Activated naive CD4-positive, alpha-beta T cell treated with anti-CD3 and anti-CD28 coated beads, Interleukin-2, amount 50 U/mL, for 72 hours (primary cell): ENCODE measurements around the gene CRYGN. TPM values are rescaled to one million over a fixed set of nuclear protein-coding genes. Genes with fewer than 3 reads are reported as not detected.

Source experiments
- ATAC-seq, 2 donors: fragments of 150-1000 bp; cut with Tn5 transposase; 2 replicates each; pipeline ENCODE4 v1.10.0; 2021; ENCODE audit warnings: mild to moderate bottlenecking in 2 of 2, moderate library complexity in 2 of 2
- DNase-seq, 2 donors: peaks; one replicate each; pipeline ENCODE4 v3.0.0; 2021 to 2022; ENCODE audit warnings: low spot score in 2 of 2
- H3K27ac Mint-ChIP-seq, 2 donors: one replicate each; pipeline ENCODE4 v1.8.0; 2022; ENCODE audit warnings: mild to moderate bottlenecking in 2 of 2, mixed read lengths in 2 of 2
- H3K36me3 Mint-ChIP-seq, 2 donors: one replicate each; pipeline ENCODE4 v1.8.0; 2022; ENCODE audit warnings: mixed read lengths in 2 of 2
- H3K9me3 Mint-ChIP-seq, 2 donors: one replicate each; pipeline ENCODE4 v1.8.0; 2022; ENCODE audit warnings: mixed read lengths in 2 of 2
- total RNA-seq, 2 donors: library from RNA; stranded (reverse); gene quantifications; one replicate each; pipeline ENCODE4 v1.2.3, GENCODE V29; 2022

CRYGN gene, protein sequence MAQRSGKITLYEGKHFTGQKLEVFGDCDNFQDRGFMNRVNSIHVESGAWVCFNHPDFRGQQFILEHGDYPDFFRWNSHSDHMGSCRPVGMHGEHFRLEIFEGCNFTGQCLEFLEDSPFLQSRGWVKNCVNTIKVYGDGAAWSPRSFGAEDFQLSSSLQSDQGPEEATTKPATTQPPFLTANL
- under 1 TPM in 1 of 2 donors, not detected in 1; 0.61 TPM for total RNA-seq

- DNase-seq (no peak), ATAC-seq (peak; percentile 13 to 36)
- peak within 1 kb of the TSS in 1 of 2 donors; percentile 82 for H3K27ac Mint-ChIP-seq
- no peaks in the 10 kb centered on the region for H3K36me3 Mint-ChIP-seq
- H3K9me3 Mint-ChIP-seq: no peaks in the 10 kb centered on the region
These were observed at the start of gene CRYGN for GRCh38 chr7:151439855-151440798. TSS of gene CRYGN (minus strand) at chr7:151440141. CDS start at chr7:151439917, 224 bp downstream.

- Mint-ChIP-seq H3K9me3 (no peaks in the 10 kb centered on the region), H3K36me3 (peaks cover 17 to 23% of the 10 kb centered on the region in 2 donors), H3K27ac (no peak overlapping the region)
- DNase-seq (no peak), ATAC-seq (no peak)
These were observed 49.6 kb upstream of the CRYGN start for GRCh38 chr7:151489498-151489897.

DNA sequence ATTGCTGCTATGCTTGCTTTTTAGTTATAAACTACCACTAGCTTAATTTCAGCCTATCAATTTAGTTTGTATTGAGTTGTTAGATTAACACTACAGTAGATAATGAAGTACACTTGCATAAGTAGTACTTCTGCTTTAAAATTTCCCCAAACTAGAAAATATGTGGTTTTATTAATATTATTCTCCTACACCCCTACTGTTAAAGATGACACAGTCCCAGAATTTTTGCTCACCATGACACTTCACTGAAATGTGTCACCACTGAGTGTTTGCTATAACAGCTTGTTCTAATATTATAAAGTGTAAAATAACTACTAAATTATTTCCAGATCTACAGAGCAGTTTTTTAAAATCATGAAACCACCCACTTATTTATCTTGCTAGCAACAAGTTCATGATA lies 48.2 kb upstream of the CRYGN start:
- H3K9me3 Mint-ChIP-seq: no peaks in the 10 kb centered on the region
- peaks cover 17 to 27% of the 10 kb centered on the region in 2 donors for H3K36me3 Mint-ChIP-seq
- no peak overlapping the region for H3K27ac Mint-ChIP-seq

GRCh38 chr7:151487228-151487627 lies 47.3 kb upstream of the CRYGN start:
- Mint-ChIP-seq H3K36me3 (peaks cover 22 to 35% of the 10 kb centered on the region in 2 donors), H3K27ac (peak overlapping the region in 1 of 2 donors; percentile 61), H3K9me3 (no peaks in the 10 kb centered on the region)
- no peak for ATAC-seq
- no peak for DNase-seq

More for the DNA sequence above, 48.2 kb upstream of the CRYGN start:
- DNase-seq (no peak), ATAC-seq (no peak)

DNA sequence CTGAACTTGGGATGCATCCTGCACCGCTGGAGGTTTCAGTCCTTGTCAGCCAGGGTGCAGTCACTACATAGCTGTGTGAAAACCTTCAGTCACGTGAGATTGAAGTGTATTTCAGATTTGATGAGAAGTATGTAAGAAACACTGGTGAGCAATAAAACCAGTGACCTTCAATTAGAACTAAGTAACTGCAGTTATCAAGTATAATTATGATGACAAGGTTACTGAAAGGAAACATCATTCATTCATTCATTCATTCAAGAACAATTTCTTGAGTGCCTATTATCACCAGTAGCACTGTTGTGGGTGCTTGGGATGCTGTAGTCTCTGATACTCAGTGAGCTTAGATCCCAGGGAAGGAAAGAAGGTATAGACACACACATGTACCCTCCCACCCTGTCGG lies 46.1 kb upstream of the CRYGN start:
- ATAC-seq (no peak), DNase-seq (no peak)
- Mint-ChIP-seq H3K27ac (no peak overlapping the region), H3K36me3 (peaks cover 22 to 46% of the 10 kb centered on the region in 2 donors), H3K9me3 (no peaks in the 10 kb centered on the region)

DNA sequence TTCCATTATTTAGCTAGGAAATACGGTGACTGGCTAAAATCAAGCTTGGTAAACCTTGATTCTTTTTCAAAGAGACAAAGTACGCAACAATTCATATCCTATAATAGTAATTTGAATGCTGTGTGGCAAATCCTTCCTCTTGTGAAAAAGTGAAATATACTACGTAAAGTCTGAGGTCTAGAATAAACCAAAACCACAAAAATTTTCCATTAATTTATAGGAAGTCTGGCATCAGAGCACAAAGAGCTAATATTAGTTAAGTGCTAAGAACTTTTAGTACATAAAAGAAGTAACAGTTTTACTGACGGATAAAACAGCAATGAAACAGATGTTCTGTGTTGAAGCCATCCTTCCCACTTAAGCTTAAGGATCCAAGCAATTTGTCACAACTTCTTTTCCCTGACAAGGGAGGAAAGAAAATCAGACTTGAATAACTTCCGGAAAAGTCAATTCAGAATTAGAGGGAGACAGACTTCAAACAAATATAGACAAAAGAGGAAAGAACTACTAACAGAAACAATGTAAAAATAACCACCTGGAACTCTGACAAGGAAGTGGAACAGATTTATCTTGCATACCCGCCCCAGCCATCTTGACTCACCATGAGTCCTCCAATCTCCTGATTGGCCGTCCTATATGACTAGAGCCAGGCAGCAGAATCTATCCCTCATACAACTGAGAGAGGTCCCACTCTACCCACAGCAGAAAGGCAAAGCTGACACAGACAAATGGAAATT lies 45.2 kb upstream of the CRYGN start:
- Mint-ChIP-seq H3K36me3 (peaks cover 22 to 42% of the 10 kb centered on the region in 2 donors), H3K9me3 (no peaks in the 10 kb centered on the region), H3K27ac (peak overlapping the region; percentile 52)
- no peak for DNase-seq
- ATAC-seq: peak; percentile 70 to 91

DNA sequence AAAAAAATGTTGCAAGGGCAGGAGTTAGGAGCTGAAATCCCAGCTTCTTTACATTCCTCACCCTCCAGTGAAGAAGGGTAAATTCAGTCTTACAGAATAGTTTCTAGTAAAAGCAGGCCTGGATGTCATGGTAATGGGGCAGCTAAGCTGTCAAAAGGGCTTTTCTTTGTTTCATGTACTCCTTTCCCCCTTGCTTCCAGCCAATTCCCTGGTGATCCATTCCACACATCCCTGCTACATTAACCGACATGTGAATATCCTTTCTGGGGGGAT lies 43.7 kb upstream of the CRYGN start:
- no peak for ATAC-seq
- DNase-seq: no peak
- peaks cover 14 to 45% of the 10 kb centered on the region in 2 donors for H3K36me3 Mint-ChIP-seq

GRCh38 chr7:151482883-151483710 lies 43.2 kb upstream of the CRYGN start:
- ATAC-seq (no peak), DNase-seq (no peak)
- H3K9me3 Mint-ChIP-seq: no peaks in the 10 kb centered on the region
- H3K36me3 Mint-ChIP-seq: peaks cover 14 to 45% of the 10 kb centered on the region in 2 donors
- no peak overlapping the region for H3K27ac Mint-ChIP-seq

More for the DNA sequence above, 43.7 kb upstream of the CRYGN start:
- H3K27ac Mint-ChIP-seq: no peak overlapping the region
- H3K9me3 Mint-ChIP-seq: no peaks in the 10 kb centered on the region

- Mint-ChIP-seq H3K36me3 (peaks cover 13 to 40% of the 10 kb centered on the region in 2 donors), H3K27ac (no peak overlapping the region), H3K9me3 (no peaks in the 10 kb centered on the region)
- DNase-seq: no peak
- ATAC-seq: no peak
These were observed 41.9 kb upstream of the CRYGN start for GRCh38 chr7:151481650-151482505.

DNA sequence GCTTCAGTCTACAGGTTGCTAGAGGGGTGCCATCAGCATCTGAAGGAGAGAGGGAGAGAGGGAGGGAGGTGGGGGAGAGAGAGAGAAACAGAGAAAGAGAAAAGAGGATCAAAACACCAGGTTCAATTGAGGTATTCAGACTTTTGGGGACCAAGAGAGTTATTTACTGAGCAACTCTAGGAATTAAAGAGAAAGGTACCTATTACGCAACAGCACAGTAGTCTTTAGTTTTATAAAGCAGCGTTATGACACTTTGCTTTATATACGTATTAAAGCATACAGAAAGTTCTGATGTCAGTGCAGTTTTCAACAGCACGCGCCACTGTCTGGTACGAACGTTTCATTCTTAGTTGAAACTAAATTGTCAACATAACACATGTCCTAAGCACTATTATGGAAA lies 37.9 kb upstream of the CRYGN start:
- DNase-seq (no peak), ATAC-seq (no peak)
- Mint-ChIP-seq H3K9me3 (no peaks in the 10 kb centered on the region), H3K27ac (no peak overlapping the region), H3K36me3 (peaks cover 6 to 27% of the 10 kb centered on the region in 2 donors)

GRCh38 chr7:151472644-151473380 lies 32.9 kb upstream of the CRYGN start:
- Mint-ChIP-seq H3K27ac (peak overlapping the region; percentile 13 to 68), H3K36me3 (peaks cover 34 to 42% of the 10 kb centered on the region in 2 donors), H3K9me3 (no peaks in the 10 kb centered on the region)
- ATAC-seq (no peak), DNase-seq (no peak)

DNA sequence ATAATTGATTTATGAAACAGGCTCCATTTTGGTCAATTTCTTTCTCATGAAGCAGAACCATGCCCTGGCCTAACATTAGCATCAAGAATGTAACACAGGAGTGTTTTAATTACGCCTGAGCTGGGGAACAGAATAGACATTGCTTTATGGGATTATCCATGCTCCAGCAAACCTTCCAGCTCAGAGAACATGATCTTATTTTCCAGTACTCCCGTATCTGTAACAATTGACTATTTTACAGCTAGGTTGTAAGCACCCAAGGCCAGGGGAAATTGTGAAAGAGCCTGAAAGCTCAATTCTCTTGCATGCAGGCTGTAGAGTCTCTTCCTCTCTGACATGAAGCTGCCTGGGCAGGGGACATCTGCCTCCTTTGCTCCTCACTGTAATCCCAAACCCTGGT lies 30.8 kb upstream of the CRYGN start:
- H3K9me3 Mint-ChIP-seq: no peaks in the 10 kb centered on the region
- ATAC-seq: no peak
- peaks cover 43 to 59% of the 10 kb centered on the region in 2 donors for H3K36me3 Mint-ChIP-seq
- peak overlapping the region in 1 of 2 donors; percentile 39 for H3K27ac Mint-ChIP-seq
- DNase-seq: no peak

GRCh38 chr7:151469281-151469680 lies 29.3 kb upstream of the CRYGN start:
- Mint-ChIP-seq H3K27ac (peak overlapping the region; percentile 13 to 17), H3K9me3 (peaks cover 0 to under 1% of the 10 kb centered on the region in 2 donors), H3K36me3 (peaks cover 43 to 74% of the 10 kb centered on the region in 2 donors)
- no peak for DNase-seq
- ATAC-seq: no peak

DNA sequence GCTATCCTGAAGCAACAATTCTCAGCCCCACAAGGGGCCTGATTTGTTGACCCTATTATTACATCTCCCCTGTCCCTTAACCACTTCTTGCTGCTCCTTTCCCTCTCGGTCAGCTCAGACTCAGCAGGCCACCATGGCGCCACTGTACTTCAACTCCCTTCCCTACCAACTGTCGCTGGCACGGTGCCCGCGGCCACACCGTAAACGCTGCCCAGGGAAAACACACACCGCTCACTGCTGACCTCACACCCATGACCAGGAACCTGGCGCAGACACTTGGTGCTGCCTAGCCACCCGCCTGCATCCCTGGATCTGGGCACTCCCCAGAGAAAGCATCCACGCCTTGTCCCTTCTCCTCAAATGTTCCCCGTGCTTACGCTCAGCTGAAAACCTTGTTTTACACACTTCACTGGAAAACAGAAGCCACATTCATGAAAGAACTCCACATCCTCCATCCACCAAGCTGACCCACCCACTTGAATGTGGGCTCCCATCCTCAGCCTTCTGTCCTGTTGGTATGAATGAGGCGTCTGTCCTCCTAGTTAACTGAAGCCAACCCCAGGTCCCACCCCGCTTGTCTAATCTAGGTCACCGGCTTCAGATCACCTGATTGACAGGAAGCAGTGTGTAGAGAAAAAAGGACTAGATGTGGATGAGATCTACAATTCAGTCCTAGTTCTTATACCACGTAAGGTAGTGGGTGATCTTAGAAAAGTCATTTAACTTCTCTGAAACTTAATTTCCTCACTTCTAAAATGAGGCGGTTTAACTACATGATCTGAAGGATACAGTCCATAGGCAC lies 28.5 kb upstream of the CRYGN start:
- peak overlapping the region; percentile 31 to 49 for H3K27ac Mint-ChIP-seq
- DNase-seq (no peak), ATAC-seq (no peak)
- peaks cover 47 to 78% of the 10 kb centered on the region in 2 donors for H3K36me3 Mint-ChIP-seq
- peaks cover 6 to 9% of the 10 kb centered on the region in 2 donors for H3K9me3 Mint-ChIP-seq
